ENCODE data around the gene SYT15.
"Not testable (repeated sequence)": the region's sequence is repeated elsewhere in the genome, so short reads cannot be mapped to it uniquely, and the experiment has no call there.

The SYT15 gene

DNA sequence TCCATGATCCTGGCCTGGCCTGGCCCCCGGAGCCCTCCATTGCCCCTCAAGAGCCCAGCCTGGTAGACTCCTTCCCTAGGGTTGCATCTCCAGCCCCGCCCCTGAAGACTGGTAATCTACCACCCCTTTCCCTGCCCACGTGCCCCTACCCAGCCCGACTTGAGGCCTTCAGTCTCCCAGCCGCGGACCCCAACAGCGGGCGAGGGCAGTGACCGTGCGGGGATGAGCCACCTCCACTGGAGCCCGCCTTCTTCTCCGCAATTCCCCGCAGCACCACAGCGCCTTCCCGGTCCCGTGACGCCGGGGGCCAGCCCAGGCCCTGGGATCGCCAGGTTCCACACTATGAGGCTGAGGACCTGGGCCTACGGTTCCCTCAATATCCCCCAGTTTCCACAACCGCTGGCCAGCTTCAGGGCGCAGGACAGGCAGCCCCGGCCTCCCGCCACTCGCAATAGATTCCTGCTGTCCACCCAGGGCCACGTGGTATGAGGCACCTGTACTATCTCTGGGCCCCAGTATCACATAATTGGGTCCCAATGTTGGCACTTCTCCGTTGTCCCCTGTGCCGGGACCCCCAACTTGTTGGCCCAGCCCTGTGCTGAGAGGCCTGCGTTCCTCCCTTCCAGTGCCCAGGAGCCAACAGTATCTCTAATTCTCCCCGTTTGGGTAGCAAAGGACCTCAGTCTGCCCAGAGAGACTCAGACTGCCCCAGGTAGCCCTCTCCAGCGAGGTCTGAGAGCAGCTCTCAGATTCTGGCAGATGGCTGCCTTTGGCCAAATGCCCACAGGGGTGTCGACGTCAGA lies 21.4 kb upstream of the SYT15 start:
- DNase-seq: no peak

DNA sequence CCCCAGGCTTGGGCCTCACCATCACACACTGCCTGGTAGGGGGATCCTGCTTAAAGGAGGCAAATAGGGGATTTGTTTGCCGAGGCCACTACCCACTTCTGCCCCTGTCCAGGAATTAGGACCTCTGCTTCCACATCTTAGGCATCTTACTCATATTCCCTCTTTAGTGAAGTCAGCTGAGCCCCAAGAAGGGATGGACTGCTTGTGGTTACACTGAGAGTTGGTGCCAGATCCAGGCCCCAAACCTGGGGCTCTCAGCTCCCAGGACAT lies 20.9 kb upstream of the SYT15 start:
- DNase-seq: no peak

DNA sequence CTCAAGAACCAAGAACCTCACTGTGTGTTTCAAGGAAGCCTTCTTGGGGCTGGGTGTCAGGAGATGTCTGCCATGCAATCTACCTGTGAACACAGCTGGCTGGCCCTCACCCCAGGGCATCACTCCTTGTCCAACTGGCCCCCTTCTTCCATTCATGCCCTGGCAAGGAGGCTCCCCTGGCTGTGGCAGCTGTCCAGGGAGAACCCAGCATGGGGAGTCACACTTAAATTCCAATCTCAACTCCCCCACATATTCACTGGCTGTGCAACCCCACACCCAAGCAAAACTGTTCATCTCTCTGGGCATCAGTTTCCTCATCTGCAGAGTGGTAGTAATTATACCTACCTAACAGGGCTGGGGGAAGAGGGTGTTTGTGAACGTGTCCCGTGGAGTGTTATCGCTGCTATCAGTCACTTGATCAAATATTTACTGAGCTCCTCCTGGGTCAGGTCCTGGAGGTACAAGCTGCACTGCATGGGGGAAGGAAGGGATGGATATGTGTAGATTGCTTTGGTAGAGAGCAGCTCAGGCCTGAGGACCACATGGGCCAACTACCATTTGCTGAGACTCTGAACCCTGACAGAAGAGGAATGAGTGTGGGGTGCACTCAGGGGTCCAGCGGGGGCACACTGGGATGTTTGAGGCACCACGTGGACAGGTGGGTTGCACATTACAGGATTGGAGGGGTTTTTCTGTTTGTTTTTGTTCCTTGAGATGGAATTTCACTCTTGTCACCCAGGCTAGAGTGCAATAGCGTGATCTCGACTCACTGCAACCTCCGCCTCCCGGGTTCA lies 20.3 kb upstream of the SYT15 start:
- DNase-seq: no peak

DNA sequence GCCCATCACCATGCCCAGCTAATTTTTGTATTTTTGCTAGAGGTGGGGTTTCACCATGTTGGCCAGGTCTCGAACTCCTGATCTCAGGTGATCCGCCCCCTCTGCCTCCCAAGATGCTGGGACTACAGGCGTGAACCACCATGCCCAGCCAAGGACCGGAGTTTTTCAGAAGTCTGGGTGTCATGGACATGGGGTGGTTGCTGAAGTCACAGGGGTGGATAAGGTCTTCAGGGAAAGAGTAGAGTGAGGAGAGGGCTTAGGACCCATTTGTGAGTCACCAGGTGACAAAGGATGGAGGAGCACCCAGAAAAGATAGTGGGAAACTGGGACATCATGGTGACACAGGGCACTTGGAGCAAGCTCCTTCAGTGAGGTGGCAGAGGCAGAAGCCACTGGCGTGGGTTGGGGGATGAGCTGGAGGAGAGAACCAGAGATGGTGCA lies 19.7 kb upstream of the SYT15 start:
- DNase-seq: no peak

DNA sequence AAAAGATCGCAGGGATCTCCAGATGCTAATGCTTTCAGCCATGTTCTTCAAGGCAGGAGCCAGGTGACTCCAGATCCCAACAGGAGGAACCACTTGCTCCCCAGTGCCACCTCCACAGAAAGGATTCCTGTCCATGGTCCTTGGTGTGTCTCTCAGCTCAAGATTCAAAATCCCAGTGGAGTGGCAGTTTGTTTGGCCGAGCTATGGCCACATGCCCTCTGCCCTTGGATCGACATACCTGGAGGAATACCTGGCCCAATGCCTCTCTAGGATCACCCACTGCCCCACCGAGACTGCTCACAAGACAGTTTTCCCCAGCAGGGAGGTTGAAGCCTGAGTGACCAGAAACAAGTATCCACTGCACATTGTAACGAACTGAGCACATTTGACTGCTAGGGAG lies 18.5 kb upstream of the SYT15 start:
- DNase-seq: no peak

DNA sequence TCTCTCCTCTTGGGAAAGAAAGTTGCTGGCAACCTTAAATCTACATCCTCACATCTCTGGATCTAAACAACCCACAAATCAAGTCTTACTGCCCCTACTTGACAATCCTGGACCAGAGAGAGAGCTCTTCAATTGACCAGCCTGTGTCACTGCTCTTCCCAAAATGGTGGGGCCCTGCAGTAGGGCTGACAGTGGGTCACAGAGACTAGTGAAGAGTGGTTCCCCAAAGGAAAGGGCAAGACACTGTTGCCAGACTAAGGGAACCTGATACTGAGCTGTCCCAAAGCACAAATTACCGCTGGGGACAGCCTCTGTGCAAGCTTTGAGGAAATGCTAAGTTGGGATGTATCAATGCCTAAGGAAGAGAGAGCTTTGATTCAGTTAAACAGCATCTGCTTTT lies 18.0 kb upstream of the SYT15 start:
- no peak for DNase-seq

DNA sequence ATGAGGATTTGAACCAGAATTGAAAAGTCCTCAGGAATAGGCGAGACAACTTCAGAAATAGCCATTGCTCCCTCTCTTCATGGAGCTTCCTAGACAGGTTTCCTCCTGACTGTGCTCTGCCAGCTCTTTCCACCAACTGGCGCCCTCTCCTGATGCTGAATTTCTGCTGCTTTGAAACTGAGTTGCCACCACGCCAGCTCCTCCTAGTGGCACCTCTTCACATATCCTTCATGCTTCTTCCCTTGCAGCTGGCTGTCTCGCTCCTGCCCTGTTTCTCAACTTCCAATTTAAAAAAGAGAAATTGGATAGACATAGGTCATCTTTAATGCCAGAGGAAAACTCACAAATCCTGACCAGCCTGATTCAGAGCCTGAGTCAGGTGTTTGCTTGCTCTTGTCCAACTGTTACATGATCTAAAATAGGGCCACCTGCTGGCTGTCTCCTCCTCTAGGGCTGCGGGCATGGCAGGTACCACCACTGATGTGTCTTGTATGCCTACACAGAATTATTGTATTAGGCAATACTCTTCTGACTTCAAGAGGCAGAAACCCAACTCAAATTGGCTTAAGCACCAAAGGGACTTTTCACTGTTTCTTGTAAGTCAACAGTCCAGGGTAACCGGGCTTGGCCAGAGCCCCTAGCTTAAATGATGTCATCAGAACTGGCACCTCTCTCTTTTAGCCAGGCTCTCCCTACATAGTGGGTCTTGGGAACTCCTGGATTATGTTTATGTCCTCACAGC lies 13.2 kb upstream of the SYT15 start:
- DNase-seq: peak; percentile 2

DNA sequence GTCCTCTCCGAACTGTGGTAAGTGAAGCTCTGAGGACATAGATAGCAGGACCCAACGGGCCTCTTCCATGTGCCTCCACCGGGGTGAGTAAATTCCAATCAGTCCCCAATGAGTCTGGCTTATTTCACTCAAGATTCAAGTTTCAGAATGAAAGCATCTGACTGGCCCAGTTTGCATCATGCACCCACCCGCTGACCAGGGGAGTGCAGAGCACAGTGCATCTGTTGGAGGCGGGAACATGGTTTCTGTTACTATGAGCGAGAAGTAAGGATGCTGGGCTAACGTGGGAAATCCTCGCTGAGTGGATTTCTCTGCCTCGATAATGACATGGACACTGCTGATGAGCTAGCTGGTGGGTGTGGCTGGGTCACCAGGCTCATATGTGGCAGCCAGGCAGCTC lies 11.8 kb upstream of the SYT15 start:
- not testable (repeated sequence) for DNase-seq

DNA sequence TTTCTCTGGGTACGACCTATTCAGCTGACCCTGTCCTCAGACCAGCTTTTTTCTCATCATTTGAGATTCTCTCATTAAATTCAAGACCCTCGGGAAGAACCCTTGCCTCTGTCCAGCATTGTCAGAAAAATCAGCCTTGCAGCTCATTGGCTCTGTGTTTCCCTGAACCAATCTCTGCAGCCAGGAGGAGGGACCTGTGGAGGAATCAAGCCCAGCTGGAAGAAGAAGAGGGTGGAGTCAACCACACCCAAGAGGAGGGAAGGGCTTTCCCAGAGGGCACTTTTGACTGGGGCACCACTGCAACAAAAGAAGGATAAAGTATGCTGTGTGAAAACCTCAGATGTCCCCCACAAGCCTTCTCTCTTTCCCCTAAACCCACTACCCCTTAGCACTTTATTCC lies 8.3 kb upstream of the SYT15 start:
- not testable (repeated sequence) for DNase-seq

DNA sequence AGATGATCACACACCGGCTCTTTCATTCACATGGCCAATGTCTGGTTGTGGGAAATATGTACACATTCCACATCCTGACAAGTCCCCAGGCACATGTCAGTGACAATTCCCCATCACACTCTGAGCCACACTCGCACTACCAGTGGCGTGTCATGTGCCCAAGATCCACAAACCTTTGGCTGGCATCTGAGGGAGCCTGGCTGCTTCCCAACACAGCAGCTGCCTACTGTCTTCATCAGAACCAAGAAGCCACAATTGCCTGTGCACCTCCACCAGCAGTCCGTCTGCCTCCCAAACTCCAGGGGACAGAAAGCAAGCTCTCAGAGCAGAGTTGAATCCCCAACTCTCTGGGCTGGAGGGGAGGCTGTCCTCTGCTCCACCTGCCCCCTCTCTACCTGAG lies 6.2 kb upstream of the SYT15 start:
- DNase-seq: not testable (repeated sequence)

DNA sequence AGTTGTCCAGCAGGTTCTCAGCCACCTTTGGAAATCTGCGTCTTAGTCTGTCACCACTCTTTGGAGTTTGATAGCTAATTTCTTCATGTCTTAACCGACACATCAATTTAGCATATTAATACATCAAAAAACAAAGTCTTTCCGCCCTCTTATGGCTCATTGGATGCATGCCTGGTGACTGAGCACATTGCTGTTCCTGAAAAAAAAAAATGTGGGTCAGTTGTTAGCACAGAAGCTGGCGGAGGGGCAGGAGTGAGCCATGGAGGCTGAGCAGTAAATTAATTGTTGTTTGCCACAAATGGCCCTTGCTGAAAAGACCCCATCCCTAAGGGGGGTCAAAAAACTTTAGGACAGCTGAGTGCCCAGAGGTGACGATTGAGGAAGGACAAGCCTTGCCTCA lies 5.6 kb upstream of the SYT15 start:
- not testable (repeated sequence) for DNase-seq

DNA sequence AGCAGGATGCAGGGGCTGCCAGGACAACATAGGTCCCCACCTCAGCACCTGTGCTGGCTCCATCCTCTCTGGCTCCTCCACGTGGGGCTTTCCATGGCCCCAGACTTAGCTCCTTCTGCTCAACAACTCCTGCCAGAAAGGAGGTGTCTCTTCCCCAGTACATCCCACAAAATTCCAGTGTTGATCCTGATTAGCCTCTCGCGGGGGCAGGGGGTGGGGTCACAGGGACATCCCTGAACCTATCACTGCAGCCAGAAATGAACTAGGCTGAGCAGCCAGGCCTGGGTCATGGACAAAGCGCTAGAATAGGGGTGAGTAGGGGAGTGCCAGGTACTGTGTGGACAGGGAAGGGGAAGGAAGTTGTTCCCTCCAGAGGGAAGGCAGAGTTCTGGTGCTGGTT lies 5.0 kb upstream of the SYT15 start:
- not testable (repeated sequence) for DNase-seq

DNA sequence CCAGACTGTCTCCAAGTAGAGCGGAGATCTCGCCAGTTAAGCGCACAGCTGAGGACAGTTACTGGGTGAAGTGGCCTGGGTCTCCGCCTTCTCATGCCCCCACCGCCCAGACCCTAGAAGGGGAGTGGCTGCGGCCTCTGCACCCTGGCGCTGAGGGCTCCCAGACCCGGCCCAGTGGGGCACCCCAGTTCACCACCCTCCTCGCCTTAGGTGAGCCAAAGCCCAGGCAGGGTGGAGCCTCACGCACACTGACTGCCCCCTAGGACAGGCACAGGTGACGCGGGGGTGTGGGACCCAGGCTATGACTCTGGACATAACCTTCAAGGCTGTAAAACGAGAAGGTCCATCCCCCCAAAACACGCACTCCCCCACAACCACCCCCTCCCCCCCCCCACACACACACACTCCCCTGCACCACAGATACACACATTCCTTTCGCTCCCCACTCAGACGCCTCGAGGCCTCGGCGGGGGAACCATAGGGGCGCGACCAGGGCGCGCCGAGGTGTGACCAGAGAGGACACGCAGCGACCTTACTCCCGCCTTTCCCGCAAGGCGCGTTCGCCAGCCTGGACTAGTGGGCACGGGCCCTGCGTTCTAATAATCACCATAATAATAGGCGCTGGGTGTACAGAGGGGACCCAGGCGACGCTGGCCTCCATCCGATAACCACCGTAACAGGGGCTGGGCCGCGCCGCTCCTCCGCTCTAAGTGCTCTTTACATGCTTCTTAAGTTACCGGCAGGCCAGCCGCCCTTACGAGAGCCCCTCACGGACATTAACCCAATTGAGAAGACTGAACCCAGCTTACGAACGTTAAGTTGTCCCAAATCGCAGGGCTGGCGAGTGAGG lies 1.1 kb upstream of the SYT15 start:
- DNase-seq: not testable (repeated sequence)

DNA sequence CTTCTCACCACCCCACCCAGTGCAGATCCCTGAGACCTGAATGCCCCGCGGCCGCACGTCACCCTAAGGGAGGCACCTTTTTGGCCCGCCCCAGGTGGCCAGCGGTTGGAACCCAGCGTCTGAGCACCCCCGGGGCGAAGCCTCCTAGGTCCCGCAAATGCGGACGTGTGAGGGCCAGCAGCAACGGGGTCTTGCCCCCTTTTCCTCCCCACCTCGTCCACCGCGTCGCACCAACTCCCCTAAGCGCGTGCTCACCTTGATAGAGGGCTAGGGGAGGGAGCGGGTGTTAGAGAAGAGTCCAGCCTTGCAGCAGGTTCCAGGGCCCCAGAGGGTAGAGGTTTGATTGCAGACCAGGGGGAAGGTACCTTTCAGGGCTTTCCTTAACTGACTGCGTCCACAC lies 450 bp downstream of the SYT15 start:
- DNase-seq: not testable (repeated sequence)

DNA sequence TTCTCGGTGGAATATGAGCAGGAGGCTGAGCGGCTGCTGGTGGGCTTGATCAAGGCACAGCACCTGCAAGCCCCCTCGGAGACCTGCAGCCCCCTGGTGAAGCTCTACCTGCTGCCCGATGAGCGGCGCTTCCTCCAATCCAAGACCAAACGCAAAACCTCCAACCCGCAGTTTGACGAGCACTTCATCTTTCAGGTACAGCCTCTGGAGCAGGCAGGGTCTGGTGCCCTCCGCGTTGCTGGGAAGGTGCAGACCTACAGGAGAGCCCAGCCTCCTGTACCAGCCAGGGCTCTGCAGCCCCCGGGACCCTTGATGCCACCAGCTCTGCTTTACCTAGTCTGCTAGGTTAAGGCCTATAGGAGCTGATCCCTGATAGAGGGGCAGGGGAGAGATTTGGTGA lies 3.1 kb downstream of the SYT15 start:
- not testable (repeated sequence) for DNase-seq

DNA sequence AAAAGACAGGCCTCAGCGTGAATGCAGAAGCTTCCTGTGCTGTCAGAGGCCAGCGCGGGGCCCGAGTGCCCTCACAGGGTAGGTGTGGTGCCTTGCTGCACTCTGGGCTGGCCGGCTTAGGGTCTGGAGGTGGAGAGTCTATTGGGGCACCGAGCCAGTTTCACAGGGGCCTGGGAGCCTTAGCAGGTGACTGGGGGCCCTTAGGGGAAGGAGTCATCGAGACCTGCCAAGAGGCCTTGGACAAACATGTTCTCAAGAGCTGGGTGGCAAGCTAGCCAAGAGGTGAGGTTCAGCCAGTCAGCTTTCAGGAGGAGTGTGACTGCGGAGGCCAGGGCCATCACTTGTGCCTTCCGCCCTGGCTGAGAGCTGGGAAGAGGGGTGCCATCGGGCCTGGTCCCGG lies 3.6 kb downstream of the SYT15 start:
- not testable (repeated sequence) for DNase-seq

DNA sequence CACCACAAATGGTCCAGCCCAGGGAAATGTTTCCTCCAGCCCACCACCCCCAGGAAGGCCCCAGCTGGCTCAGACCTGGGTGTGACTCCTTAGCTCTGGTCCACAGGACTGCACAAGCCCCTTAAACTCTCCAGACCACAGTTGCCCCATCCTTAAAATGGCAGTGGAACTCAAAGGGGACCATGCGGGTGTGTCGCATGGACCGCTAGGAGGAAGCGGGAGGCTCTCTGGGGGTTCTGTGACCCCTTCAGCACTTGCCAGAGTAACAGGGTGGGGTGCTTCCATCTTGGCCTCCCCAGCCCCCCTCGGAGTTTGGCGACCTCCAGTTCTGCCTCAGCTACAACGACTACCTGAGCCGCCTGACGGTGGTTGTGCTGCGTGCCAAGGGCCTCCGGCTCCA lies 5.3 kb downstream of the SYT15 start:
- DNase-seq: not testable (repeated sequence)

DNA sequence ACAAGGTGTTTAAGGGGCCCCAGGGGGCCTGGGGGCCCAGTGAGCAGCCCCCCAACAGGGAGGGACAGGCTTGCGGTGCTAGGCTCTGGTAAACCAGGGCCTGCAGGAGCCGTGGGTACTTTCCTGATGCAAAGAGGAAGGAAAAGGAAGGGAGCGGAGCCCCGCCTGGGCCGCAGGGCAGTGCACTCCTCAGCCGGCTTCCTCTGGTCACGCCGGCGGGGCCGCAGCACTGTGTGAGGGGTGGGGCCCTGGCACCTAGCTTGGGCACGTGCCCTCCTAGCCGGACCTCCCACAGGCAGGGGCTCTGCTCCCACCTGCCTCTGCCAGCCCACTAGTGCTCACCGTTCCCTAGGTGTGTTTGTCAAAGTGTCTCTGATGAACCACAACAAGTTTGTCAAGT lies 6.3 kb downstream of the SYT15 start:
- DNase-seq: not testable (repeated sequence)

DNA sequence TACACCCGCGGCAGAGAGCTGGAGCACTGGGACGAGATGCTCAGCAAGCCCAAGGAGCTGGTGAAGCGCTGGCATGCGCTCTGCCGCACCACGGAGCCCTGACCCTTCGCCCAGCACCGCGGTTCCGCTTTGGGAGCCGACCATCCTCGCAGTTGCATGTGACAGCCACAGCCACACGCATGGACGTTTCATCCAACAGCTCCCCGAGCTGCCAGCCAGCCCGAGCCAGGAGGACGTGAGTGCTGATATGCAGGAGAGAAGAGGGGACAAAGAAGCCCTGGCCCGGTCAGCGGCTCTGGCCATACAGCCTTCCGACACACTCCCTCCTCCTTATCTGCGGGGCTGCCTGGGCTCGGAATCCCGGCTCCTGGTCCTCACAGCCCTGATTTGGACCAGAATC lies 8.6 kb downstream of the SYT15 start:
- DNase-seq: not testable (repeated sequence)

DNA sequence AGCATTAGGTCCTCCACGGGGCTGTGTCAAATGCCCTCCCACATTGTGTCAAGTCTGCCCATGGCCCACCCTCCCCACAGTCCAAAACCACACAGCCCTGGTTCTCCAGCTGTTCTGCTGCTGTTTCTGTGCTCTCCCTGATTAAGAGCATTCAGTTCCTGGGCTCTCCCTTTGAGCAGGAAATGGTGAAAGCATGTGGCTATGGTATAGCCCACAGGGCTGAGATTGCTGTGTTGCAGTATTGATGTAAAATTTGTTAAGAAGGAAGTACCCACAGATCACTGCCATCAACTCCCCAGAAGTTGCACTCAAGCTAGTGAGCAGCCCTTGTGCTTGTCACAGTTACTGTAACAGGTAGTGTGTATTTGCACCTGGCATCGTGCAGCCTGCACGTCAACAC lies 9.3 kb downstream of the SYT15 start:
- DNase-seq: not testable (repeated sequence)

DNA sequence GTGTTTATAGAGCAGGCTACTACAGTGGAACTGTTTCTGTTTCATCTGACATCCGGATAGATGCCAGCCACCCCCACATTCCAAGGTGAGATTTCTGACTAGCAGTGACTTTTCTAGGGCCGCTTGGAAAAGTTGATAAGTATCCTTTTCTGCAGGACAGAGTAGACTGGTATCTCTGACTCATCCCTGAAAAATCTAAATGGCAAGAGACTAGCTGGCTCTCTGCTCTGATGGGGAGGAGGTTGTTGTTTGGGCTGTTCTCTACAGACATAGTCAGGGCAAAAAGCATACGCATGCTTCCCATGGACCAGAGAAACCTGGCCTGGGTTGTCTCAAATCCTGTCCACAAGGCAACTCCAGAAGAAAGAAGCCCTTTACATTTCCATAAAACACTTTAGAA lies 10.7 kb downstream of the SYT15 start:
- DNase-seq: not testable (repeated sequence)

DNA sequence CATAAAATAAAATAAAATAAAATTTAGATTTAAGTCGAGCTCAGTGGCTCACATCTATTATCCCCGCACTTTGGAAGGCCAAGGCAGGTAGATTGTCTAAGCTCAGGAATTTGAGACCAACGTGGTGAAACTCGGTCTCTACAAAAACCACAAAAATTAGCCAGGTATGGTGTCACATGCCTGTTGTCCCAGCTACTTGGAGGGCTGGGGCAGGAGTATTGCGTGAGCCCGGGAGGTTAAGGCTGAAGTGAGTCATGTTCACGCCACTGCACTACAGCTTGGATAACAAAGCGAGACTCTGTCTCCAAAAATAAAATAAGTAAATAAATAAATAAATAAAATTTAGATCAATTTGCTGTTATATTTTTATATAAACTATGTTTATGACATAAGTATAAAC lies 12.1 kb downstream of the SYT15 start:
- DNase-seq: not testable (repeated sequence)

DNA sequence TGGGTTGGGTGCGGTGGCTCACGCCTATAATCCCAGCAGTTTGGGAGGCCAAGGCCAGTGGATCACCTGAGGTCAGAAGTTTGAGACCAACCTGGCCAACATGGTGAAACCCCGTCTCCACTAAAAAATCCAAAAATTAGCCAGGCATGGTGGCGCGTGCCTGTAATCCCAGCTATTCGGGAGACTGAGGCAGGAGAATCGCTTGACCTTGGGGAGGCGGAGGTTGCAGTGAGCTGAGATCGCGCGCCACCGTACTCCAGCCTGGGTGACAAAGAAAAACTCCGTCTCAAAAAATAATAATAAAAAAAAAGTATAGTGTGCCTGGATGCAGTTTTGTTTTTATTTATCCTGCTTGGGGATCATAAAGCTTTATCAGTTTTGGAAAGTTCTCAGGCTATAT lies 14.4 kb downstream of the SYT15 start:
- not testable (repeated sequence) for DNase-seq
